ENCODE results near the gene GLB1L2. TPM values are rescaled to one million over a fixed set of nuclear protein-coding genes. Genes with fewer than 3 reads are reported as not detected.

GLB1L2 gene
- total and polyA plus RNA-seq, 2 of the 4 experiments (the other 2 are of a cell fraction), result under 0.01 to 0.26 TPM

- no peak overlapping the region for H2BK20ac ChIP-seq (ENCODE audit: low read depth, low read length)
- ChIA-PET CTCF (no interaction called here), POLR2A (ENCODE audit: unreplicated experiment) (no interaction called here)
- no peak overlapping the region for H3K27ac ChIP-seq (ENCODE audit: insufficient read depth, low read length)
- no peak overlapping the region for H3K9ac ChIP-seq (ENCODE audit: low read depth, low read length)
- no peak overlapping the region for H2BK5ac ChIP-seq (ENCODE audit: low read depth, low read length, poor library complexity, severe bottlenecking)
- H2AK9ac ChIP-seq (replicated peaks; ENCODE audit: low read depth, low read length, poor library complexity), result no peak overlapping the region
- TF ChIP-seq USF2 (IDR thresholded peaks at IDR 0.05; ENCODE audit: low read depth, low read length) (no peak), FOS (IDR thresholded peaks at IDR 0.05; ENCODE audit: low read depth, low read length) (no peak), NFE2L2 (IDR thresholded peaks at IDR 0.05; ENCODE audit: low read depth, low read length) (no peak), SMC3 (IDR thresholded peaks at IDR 0.05; ENCODE audit: low read depth, low read length) (no peak), BHLHE40 (IDR thresholded peaks at IDR 0.05; ENCODE audit: low read depth, low read length) (no peak), MAZ (IDR thresholded peaks at IDR 0.05; ENCODE audit: borderline replicate concordance, low read depth, low read length) (no peak), CEBPB (IDR thresholded peaks at IDR 0.05; ENCODE audit: low read depth, low read length) (no peak), MAFK (IDR thresholded peaks at IDR 0.05; ENCODE audit: low read depth, low read length) (no peak), RAD21 (IDR thresholded peaks at IDR 0.05; ENCODE audit: low read length) (no peak), MXI1 (IDR thresholded peaks at IDR 0.05; ENCODE audit: borderline replicate concordance, low read depth, low read length) (no peak), RFX5 (IDR thresholded peaks at IDR 0.05; ENCODE audit: low read depth, low read length) (no peak), CHD1 (IDR thresholded peaks at IDR 0.05; ENCODE audit: low read depth, low read length) (no peak), RCOR1 (IDR thresholded peaks at IDR 0.05; ENCODE audit: insufficient replicate concordance, low read length) (no peak)
- no peak overlapping the region for H4K8ac ChIP-seq (ENCODE audit: low read depth in 2 of 2, low read length in 2 of 2)
- 91% methylated on average over 7 of the region's 10 CpGs; no CpG with 5 or more reads in 1 of the 2 experiments for WGBS, 2 experiments (ENCODE audit: extremely low coverage in 2 of 2, insufficient read length in 1 of 2)
- no peak for ATAC-seq (ENCODE audit: low read depth)
- no peak overlapping the region for H3K23ac ChIP-seq (ENCODE audit: low read depth, low read length)
- dilution Hi-C loops (cut with HindIII; ENCODE audit: low sequenced_read_pairs, unreplicated experiment), result no loop called here
- H3K4me2 ChIP-seq (ENCODE audit: low read depth, low read length), result no peak overlapping the region
- H3K27me3 ChIP-seq (ENCODE audit: control insufficient read depth, insufficient read depth, low read length), result no peaks in the 10 kb centered on the region
- H4K5ac ChIP-seq (ENCODE audit: low read depth, low read length), result no peak overlapping the region
- H4K20me1 ChIP-seq (ENCODE audit: insufficient read depth, low read length), result no peaks in the 10 kb centered on the region
- H2AK5ac ChIP-seq (ENCODE audit: low read depth, low read length), result no peak overlapping the region
- H3K4me1 ChIP-seq (ENCODE audit: control insufficient read depth, insufficient read depth, low read length), result no peaks in the 10 kb centered on the region
- BruUV-seq (replicated peaks), result no TSS peak
- no peak overlapping the region for H3K4ac ChIP-seq (ENCODE audit: low read depth, low read length)
- no peak overlapping the region for H4K91ac ChIP-seq (ENCODE audit: insufficient read depth, low read depth, low read length)
- no peak overlapping the region for H2BK15ac ChIP-seq (ENCODE audit: low read depth, low read length)
- no peak overlapping the region for H3K14ac ChIP-seq (replicated peaks; ENCODE audit: low read depth, low read length)
- H2BK120ac ChIP-seq (ENCODE audit: low read depth, low read length), result no peak overlapping the region
- intact Hi-C loops (cut with micrococcal nuclease), result no loop called here
- no peak for DNase-seq
- no peaks in the 10 kb centered on the region for H3K79me1 ChIP-seq (ENCODE audit: low read depth in 1 of 2, low read length in 2 of 2)
- in situ Hi-C loops (cut with MboI; ENCODE audit: low sequenced_read_pairs), result no loop called here
- H3K9me1 ChIP-seq (ENCODE audit: insufficient read depth, low read length), result no peaks in the 10 kb centered on the region
- H3K4me3 ChIP-seq (ENCODE audit: insufficient read depth, low read depth, low read length), result no peak overlapping the region
- no peak overlapping the region for H2AFZ ChIP-seq (replicated peaks; ENCODE audit: low read length, poor library complexity)
- H3K36me3 ChIP-seq (ENCODE audit: control insufficient read depth, insufficient read depth, low read length), result no peaks in the 10 kb centered on the region
- no peak overlapping the region for H3K56ac ChIP-seq (ENCODE audit: extremely low read depth, insufficient read depth, low read length)
- no peak overlapping the region for H3K18ac ChIP-seq (ENCODE audit: low read depth, low read length)
- peaks cover 45% of the 10 kb centered on the region for H3K9me3 ChIP-seq (ENCODE audit: control insufficient read depth, insufficient read depth, low read length)
Observed at GRCh38 chr11:134372536-134372935, 40.7 kb downstream of the GLB1L2 start.
